HG03520 (cell line): ENCODE data around the gene FAM136A.
"Not testable (repeated sequence)": the region's sequence is repeated elsewhere in the genome, so short reads cannot be mapped to it uniquely, and the experiment has no call there.

ENCODE experiments used
- ATAC-seq: cut with Tn5 transposase; IDR thresholded peaks from one replicate; pipeline ENCODE4 v1.9.1; 2021; ENCODE audit warnings: mild to moderate bottlenecking, moderate library complexity; ENCODE audit not compliant: unreplicated experiment

The FAM136A gene

DNA sequence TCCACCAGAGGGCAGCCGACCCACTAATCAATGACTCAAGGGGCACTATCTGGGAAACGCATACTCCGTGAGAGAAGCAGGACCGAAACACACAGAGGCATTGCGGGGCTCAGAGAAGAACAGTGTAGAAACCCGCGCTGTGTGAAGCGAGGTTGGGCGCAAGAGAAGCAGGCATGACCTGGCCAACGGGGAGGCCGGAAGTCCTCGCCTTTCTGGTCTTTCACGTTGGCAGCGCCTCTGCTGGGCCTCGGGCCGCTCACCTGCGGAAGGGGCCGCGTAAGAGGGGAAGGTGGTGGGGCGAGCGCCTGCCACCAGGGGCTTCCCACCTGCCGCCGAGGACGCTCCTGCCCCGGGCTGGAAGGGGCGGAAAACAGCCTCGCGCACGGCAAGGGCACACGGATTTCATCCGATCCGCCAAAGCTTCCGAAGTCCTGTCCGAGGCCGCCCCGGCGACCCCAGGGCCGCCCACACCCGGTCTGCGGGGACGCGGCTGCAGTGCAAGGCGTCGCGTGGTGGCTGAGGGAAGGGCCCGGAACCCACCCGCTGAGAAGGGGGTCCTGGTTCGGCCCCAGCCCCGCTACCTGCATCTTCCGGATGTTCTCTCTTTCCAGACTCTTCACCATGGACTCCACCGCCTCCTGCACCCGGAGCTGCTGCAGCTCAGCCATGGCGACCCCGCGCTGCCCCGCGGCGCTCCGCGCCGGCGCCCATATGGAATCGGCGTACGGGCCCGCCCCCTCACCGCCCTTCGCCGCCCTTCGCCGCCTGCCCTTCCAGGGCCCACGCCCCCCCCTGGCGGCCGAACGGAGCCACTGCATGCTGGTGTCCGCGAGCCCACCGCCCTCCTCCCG lies at the start of gene FAM136A:
Gene FAM136A (minus strand): TSS at position 724 of the 851 bp plus-strand sequence. CDS start 56 bp downstream, at position 668.
- ATAC-seq: peak; percentile 65

GRCh38 chr2:70349921-70350685 lies 48.2 kb upstream of the FAM136A start:
- ATAC-seq: no peak

DNA sequence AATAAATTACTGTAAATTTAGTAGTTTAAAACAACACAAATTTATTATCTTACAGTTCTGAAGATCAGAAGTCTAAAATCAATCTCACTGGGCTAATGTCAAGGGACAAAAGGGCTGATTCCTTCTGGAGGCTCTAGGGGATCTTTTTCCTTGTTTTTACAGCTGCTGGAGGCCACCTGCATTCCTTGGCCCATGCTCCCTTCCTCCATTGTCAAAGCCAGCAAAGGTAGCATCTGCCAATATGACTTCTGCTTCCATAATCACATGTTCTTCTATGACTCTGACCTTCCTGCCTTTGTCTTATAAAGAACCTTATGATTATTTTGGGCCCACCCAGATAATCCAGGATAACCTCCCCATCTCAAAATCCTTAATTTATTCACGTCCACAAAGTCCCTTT lies 46.0 kb upstream of the FAM136A start:
- ATAC-seq: no peak

GRCh38 chr2:70344195-70344594 lies 42.3 kb upstream of the FAM136A start:
- ATAC-seq: no peak

- no peak for ATAC-seq
Measured at GRCh38 chr2:70341477-70341765, 39.6 kb upstream of the FAM136A start.

DNA sequence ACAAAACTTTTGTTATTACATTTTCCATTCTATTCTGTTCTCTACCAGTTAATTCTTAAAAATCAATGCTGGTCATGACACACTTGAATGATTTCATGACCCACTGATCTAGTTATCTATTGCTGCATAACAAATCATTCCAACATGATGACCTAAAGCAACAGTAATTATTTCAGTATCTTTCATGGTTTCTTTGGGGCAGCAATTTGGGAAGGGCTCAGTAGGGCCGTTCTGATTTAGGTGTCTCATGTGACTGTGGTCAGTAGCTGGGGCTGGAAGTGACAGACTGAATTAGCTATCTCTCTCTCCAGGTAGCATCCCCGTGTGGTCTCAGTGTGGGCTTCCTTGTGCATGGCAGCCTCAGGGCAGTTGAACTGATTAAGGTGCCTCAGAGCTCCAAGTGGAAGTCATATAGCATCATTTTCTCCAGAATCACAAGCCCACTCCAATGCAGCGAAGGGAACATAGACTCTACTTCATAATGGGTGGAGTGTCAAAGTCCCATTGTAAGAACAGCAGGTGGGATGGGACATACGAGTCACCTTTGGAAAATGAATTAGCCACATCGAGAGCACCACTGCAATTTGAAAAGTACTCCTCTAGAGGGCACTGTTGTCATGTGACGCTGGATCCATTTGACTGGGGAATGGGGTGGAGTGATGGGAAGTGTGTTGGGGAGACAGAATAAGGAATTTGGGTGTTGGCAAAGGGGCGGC lies 39.1 kb upstream of the FAM136A start:
- ATAC-seq: no peak

GRCh38 chr2:70340075-70340474 lies 38.2 kb upstream of the FAM136A start:
- no peak for ATAC-seq

DNA sequence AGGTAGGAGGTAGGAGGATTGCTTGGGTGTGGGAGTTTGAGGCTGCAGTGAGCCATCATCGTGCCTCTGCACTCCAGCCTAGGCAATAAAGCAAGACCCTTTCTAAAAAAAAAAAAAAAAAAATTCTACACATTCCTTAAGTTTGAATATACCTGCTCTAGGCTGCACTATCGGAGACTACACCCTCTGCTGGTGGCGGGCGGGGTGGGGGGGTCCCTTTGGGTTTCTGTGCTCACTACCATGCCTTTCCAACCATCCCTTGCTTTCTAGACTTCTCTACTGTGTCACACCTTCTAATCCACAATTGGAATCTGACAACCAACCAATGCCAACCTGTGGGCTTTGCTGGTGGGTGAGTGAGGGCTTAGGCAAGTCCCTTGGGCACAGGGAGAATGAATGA lies 34.7 kb upstream of the FAM136A start:
- no peak for ATAC-seq

GRCh38 chr2:70331012-70331411 lies 29.1 kb upstream of the FAM136A start:
- no peak for ATAC-seq

DNA sequence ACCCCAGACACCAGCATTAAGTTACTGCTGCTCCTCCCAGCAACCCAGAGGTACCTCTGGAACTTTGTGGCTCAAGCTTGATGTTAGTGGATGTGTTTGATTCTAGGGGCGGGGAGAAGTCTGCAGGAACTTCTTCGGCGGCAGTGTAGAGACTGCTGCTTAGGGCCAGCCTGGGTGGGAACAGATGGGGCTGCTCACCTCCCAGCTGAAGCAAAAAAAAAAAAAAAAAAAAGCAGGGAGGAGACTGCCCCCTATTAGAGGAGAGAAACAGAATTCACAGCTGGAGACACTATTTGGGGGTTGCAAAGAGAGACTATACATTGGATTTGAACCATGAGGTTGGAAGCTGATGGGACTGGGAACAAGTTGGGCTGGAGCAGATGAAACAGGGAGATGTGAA lies 28.6 kb upstream of the FAM136A start:
- ATAC-seq: no peak

GRCh38 chr2:70328921-70329561 lies 27.2 kb upstream of the FAM136A start:
- no peak for ATAC-seq

DNA sequence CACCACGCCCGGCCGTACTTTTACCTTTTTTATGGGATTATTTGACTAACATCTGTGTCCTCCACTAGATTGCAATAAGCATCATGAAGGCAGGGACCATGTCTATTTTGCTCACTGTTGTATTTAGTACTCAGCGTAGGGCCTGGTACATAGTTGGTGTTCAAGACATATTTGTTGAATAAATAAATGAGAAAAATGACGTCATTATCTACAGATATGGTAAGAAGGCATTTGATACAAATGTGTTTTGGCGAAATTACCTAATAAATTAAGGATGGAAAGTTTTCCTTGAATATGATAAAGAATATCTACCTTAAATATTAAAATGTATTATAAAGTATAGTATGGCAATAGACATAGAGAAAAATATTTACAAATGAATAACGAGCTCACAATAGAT lies 24.0 kb upstream of the FAM136A start:
- ATAC-seq: no peak

DNA sequence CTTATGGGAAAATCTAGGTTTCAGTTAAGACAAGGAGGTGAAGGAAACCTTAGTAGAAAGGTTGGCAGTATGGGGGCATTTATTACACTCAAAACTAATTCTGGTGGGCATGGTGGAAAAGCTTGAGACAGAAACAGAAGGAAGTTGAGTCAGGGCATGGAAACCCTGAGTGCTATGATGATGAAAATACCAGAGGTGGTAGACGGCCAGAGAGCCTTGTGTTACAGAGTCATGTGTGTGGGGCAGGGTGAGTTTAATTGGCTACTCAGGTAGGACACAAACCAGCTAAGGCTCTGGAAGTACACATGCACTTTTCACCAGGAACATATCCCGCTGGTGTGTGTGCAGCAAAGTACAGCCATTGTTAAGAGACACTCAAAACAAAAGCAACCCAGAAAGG lies 20.7 kb upstream of the FAM136A start:
- no peak for ATAC-seq

GRCh38 chr2:70321370-70321769 lies 19.5 kb upstream of the FAM136A start:
- no peak for ATAC-seq

DNA sequence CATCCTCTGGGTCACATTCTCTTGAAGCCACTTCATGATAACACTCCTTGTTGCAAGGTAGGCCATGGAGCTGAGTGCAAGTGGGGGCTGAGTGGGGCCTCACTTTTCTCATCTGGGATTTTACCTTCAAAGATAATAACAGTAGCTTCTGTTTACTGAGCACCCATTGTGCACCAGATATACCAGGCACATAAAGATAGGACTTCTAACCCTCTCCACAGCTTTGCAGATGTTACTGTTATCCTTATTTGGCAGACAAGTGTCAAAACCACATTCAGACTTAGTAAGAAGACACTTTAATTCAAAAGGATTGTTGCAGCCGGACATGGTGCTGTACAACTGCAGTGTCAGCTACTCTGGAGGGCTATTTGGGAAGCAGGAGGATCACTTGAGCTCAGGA lies 12.8 kb upstream of the FAM136A start:
- ATAC-seq: no peak

DNA sequence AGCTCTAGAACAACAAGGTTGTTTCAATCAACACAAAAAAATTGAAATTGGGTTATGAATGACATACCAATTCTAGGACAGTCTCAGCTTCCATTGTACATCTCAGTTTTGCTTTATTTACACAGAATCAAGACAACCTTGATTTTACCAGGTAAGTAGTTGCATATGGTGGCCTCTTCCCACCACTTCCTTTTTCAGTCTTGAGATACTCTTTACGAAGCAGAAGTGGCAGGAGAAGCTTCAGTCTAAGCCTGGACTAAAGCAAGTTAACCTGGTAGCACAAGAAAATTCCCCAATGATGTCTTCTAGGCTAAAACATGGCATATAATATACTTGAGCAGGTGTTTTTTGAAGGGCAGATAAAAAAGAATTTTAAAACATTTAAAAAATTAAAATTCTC lies 10.7 kb upstream of the FAM136A start:
- ATAC-seq: no peak

GRCh38 chr2:70310899-70311298 lies 9.0 kb upstream of the FAM136A start:
- ATAC-seq: no peak

DNA sequence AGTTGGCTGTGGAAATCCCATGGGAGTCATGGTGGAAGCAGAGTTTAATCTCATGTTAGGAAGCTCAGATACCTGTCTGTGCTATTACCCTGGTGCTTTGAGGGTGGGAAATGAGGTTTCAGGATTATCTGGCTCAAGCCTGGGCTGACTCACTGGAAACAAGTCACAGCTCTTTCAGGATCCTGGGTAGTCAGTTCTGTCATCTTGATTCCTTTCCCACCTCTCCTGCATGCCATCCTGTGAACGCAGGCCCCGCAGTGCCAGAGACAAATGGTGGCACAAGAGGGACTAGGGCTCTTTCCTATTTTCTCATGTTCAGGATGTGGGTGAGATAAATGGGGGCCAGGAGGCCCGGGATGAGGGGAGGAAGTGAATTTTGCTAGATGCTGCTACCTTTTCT lies 3.7 kb upstream of the FAM136A start:
- no peak for ATAC-seq

- no peak for ATAC-seq
Measured at GRCh38 chr2:70304498-70304897, 2.6 kb upstream of the FAM136A start.

- ATAC-seq: no peak
Measured at GRCh38 chr2:70303186-70303585, 1.3 kb upstream of the FAM136A start.

DNA sequence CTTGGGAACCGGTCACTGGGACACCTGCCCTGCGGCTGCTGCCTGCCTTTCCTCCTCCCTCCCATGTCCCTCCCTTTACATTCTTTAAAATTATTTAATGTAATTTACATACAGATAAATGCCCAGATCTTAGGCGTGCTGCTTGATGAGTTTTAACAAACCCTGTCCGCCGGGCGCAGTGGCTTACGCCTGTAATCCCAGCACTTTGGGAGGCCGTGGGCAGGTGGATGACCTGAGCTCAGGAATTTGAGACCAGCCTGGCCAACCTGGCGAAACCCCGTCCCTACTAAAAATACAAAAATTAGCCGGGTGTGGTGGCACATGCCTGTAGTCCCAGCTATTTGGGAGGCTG lies 304 bp upstream of the FAM136A start:
- not testable (repeated sequence) for ATAC-seq
